GM23338 (cell line): ENCODE results near the gene EDN1.

Experiments used
- CREB1 ChIP-seq: fragments of 250-450 bp; sonication (Bioruptor Pico); IDR thresholded peaks from 2 replicates; pipeline ENCODE4 v1.5.0; 2020; ENCODE audit warnings: low read depth, mild to moderate bottlenecking, moderate library complexity
- CTCF ChIP-seq, 2 experiments: fragments of 200-600 bp in 1 of 2; sonication (generic) in 1 of 2; conservative IDR thresholded peaks; 2 replicates each; pipeline versions ENCODE4 v1.5.1 to v1.6.1; 2016 to 2017; ENCODE audit warnings: antibody characterized with exemption in 2 of 2, low read depth in 2 of 2, mild to moderate bottlenecking in 2 of 2, moderate library complexity in 1 of 2
- ETS1 ChIP-seq: IDR thresholded peaks from 2 replicates; pipeline ENCODE4 v1.6.1; 2016; ENCODE audit warnings: antibody characterized with exemption
- EZH2 ChIP-seq: fragments of 200-600 bp; sonication (generic); IDR thresholded peaks from one replicate; pipeline ENCODE4 v1.8.0; 2017; ENCODE audit warnings: antibody characterized with exemption, mild to moderate bottlenecking, low read depth; ENCODE audit not compliant: unreplicated experiment
- EZH2phosphoT487 ChIP-seq: fragments of 200-600 bp; sonication (generic); IDR thresholded peaks from one replicate; pipeline ENCODE4 v1.8.1; 2018; ENCODE audit warnings: antibody characterized with exemption; ENCODE audit not compliant: unreplicated experiment
- JUNB ChIP-seq: IDR thresholded peaks from one replicate; pipeline ENCODE4 v1.6.1; 2016; ENCODE audit warnings: antibody characterized with exemption; ENCODE audit not compliant: unreplicated experiment
- NANOG ChIP-seq: IDR thresholded peaks from 2 replicates; pipeline ENCODE4 v1.6.1; 2016; ENCODE audit warnings: antibody characterized with exemption, borderline replicate concordance
- POLR2AphosphoS5 ChIP-seq: IDR thresholded peaks from 2 replicates; pipeline ENCODE4 v1.6.1; 2016; ENCODE audit warnings: antibody characterized with exemption, low read depth
- STAT1 ChIP-seq: IDR thresholded peaks from one replicate; pipeline ENCODE4 v1.6.1; 2016; ENCODE audit warnings: antibody characterized with exemption; ENCODE audit not compliant: unreplicated experiment
- TF ChIP-seq, protein P1 (sequence below): IDR thresholded peaks from one replicate; pipeline ENCODE4 v1.6.1; 2018; ENCODE audit warnings: antibody characterized with exemption; ENCODE audit not compliant: unreplicated experiment

DNA sequence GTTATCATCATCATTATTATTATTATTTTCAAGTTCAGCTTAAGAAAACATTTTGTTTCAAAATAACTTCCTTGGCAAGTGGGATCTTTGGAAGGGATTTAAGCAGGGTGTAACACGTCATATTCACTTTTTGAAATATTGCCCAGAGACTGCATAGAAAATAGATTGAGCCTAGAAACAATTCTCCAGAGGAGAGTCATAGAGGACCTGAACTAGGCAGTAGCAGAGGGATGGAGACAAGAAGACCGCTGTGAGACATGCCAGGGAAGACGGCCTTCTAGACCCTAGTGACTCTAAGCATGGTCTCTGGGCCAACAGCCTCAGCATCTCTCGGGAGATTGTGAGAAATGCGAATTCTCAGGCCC lies 55.5 kb downstream of the EDN1 start:
- TF ChIP-seq CTCF (conservative IDR thresholded peaks at IDR 0.05; ENCODE audit: low read depth in 2 of 2) (no peak), ETS1 (no peak), POLR2AphosphoS5 (no peak), EZH2phosphoT487 (no peak), JUNB (no peak), EZH2 (no peak), CREB1 (CRISPR knock-in tag) (no peak), STAT1 (no peak), NANOG (no peak)
- TF ChIP-seq, protein P1, sequence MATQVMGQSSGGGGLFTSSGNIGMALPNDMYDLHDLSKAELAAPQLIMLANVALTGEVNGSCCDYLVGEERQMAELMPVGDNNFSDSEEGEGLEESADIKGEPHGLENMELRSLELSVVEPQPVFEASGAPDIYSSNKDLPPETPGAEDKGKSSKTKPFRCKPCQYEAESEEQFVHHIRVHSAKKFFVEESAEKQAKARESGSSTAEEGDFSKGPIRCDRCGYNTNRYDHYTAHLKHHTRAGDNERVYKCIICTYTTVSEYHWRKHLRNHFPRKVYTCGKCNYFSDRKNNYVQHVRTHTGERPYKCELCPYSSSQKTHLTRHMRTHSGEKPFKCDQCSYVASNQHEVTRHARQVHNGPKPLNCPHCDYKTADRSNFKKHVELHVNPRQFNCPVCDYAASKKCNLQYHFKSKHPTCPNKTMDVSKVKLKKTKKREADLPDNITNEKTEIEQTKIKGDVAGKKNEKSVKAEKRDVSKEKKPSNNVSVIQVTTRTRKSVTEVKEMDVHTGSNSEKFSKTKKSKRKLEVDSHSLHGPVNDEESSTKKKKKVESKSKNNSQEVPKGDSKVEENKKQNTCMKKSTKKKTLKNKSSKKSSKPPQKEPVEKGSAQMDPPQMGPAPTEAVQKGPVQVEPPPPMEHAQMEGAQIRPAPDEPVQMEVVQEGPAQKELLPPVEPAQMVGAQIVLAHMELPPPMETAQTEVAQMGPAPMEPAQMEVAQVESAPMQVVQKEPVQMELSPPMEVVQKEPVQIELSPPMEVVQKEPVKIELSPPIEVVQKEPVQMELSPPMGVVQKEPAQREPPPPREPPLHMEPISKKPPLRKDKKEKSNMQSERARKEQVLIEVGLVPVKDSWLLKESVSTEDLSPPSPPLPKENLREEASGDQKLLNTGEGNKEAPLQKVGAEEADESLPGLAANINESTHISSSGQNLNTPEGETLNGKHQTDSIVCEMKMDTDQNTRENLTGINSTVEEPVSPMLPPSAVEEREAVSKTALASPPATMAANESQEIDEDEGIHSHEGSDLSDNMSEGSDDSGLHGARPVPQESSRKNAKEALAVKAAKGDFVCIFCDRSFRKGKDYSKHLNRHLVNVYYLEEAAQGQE: no peak
